NCI-H1092 (cell line): ENCODE data around the gene DCT.

ENCODE experiments used
- DNase-seq: peaks from one replicate; lab custom pipeline; 2025; lab: John Stamatoyannopoulos, UW

The DCT gene

DNA sequence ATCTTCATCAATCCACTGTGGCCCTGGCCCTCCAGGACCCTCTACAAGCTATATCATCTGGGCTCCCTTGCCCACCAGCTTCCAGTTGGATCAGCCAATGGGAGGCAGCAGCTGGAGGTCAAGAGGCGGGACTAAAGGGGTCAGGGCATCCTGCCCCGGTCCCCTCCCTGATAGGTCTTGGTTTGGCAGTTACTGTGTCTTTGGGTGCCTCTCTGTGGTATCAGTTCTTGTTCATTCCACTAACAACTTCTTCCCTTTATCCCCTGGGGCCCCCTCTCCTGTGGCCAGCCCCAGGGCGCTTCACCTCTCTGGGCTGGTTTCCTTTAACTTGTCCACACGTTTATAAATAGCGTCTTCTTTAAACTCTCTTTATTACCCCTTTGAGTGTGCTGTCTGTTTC lies 83.6 kb downstream of the DCT start:
- no peak for DNase-seq

DNA sequence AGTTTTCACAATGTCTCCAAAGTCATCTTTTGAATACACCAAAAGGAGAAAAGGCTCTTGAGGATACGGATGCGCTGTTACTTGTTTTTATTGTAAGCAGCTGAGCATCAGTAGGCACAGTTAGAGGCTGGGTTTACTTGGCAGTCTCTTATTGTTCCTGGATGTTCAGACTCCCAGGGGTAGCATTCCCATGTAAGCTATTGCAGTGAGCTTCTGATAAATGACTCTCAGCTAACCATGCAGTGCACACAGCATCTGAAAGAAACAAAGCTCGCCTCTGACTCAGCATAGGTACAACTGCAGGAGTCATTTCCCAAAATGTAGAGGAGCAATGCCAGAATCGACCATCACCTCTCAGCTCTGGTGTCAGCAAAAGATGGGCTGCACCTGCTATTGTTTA lies 84.8 kb downstream of the DCT start:
- no peak for DNase-seq

DNA sequence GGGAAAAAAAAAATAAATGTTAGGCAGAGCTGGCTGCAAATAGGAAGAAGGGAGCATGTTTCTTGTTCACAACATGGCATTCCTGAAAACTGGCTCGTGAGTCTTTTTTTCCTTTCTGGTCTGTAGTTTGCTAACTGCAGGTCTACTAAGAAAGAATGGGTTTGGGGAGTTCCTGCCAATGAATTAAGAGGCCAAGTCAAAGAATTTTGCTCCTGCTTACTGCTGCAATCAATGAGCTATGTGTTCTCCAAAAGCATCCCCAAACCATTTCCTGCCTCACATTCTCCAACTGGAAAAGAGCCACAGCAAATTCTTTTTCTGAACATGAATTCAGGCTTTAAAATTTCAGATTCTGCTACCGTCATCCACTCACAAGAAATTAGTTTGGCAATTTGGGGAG lies 88.6 kb downstream of the DCT start:
- no peak for DNase-seq

DNA sequence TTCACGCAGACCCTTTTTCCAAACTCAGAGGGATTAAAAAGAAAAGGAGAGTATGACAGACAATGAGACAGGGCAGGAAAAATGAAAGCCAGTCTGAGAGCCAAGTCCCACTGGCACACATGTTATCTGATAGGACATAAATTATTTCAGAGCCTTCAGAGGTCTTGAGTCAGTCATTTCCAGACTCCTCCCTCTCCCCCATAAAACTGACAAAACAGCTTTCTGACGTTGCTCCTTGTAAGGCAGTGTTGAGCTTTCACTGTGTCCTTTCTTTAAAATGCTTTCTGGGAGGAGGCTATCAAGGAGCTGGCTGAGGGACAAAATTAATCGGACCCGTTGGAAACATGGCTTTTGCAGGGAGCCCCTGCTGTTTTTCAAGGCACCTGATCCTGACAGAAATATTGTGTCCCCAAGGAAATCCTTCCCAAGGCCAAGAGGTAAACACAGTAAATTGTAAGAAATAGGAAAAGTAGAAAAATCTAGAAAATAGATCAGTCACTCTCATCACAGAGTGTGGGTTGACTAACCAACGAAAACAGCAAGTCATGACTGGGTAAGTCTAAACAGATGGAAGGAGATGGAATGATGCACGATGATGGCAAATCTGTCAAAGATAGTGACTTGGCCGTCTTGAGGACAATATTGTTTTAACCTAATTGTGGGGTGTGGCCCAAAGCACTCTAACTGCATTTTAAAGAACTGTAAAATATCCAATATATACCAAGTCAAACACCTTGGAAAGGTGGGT lies 89.7 kb downstream of the DCT start:
- no peak for DNase-seq

DNA sequence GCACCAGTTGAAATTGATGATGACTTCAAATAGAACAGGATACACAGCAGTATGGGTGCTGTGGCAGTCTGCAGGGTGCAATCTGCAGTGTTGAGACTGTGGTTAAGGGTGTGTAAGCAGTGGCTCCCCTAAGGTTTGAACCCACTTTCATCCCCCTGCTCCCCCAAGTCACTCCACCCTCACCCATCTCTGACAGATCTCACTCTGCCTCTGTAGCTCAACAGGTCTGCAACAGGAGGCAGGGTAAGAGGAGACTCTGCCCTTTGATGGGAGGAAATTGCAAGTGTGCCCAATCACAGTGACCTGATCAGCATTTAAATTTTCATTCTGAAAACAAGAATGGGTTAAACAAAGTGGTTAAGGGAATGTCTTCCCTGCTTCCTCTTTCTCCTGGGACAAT lies 92.4 kb downstream of the DCT start:
- no peak for DNase-seq
